KMS-11 (cell line): ENCODE results near the gene MID1.

ENCODE experiments used
- H2AFZ ChIP-seq: fragments of 200-600 bp; sonication (generic); 2 replicates; pipeline ENCODE4 v1.6.1; 2016; ENCODE audit warnings: antibody characterized with exemption, mixed run types, low read depth
- H3K27ac ChIP-seq: fragments of 200-600 bp; sonication (generic); 2 replicates; pipeline ENCODE4 v1.6.1; 2016; ENCODE audit warnings: mild to moderate bottlenecking, mixed run types
- H3K27me3 ChIP-seq: fragments of 200-600 bp; sonication (generic); 2 replicates; pipeline ENCODE4 v1.6.1; 2017; ENCODE audit warnings: mild to moderate bottlenecking, low read depth, mixed run types, moderate library complexity; ENCODE audit not compliant: insufficient read depth
- H3K36me3 ChIP-seq: fragments of 200-600 bp; sonication (generic); 2 replicates; pipeline ENCODE4 v1.6.1; 2017; ENCODE audit warnings: mild to moderate bottlenecking, mixed run types; ENCODE audit not compliant: insufficient read depth
- H3K4me1 ChIP-seq: fragments of 200-600 bp; sonication (generic); 2 replicates; pipeline ENCODE4 v1.6.1; 2016; ENCODE audit warnings: mild to moderate bottlenecking, low read depth, mixed run types; ENCODE audit not compliant: poor library complexity, severe bottlenecking
- H3K4me2 ChIP-seq: fragments of 200-600 bp; sonication (generic); 2 replicates; pipeline ENCODE4 v1.7.0; 2016; ENCODE audit warnings: mild to moderate bottlenecking, mixed run types
- H3K4me3 ChIP-seq: fragments of 200-600 bp; sonication (generic); IDR thresholded peaks from 2 replicates; pipeline ENCODE4 v1.6.1; 2017; ENCODE audit warnings: low read depth, low read length, mixed read lengths; ENCODE audit not compliant: insufficient read depth
- H3K79me2 ChIP-seq: fragments of 200-600 bp; sonication (generic); 2 replicates; pipeline ENCODE4 v1.6.1; 2016; ENCODE audit warnings: low read depth, mixed run types; ENCODE audit not compliant: insufficient read depth
- H3K9ac ChIP-seq: fragments of 200-600 bp; sonication (generic); 2 replicates; pipeline ENCODE4 v1.6.1; 2016; ENCODE audit warnings: mild to moderate bottlenecking, mixed run types
- H4K20me1 ChIP-seq: fragments of 200-600 bp; sonication (generic); 2 replicates; pipeline ENCODE4 v1.6.1; 2016; ENCODE audit warnings: mild to moderate bottlenecking, mixed run types; ENCODE audit not compliant: insufficient read depth
- CTCF ChIP-seq: fragments of 200-600 bp; sonication (generic); conservative IDR thresholded peaks from 2 replicates; pipeline ENCODE4 v1.6.1; 2017; ENCODE audit warnings: low read depth, mild to moderate bottlenecking, antibody characterized with exemption, low read length, moderate library complexity, mixed read lengths

The MID1 gene

DNA sequence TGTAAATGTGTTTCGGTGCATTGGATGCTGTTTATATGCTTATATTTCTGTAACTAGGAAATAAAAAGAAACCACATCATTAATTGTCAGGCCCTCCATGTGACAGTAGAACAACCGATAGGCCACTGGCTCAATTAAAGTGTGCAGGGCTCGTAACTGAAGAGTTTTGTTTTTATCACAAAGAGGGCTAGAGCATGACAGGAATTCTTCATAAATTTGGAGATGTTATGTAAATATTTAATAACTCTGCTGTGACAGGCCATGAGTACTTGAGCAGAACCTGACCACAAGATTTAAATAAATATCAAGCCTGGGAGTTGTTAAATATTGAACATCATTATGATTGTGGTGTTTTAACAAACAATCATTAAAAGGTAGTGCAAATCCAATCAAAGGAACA lies 55.9 kb downstream of the MID1 start:
- TF ChIP-seq CTCF, result no peak

DNA sequence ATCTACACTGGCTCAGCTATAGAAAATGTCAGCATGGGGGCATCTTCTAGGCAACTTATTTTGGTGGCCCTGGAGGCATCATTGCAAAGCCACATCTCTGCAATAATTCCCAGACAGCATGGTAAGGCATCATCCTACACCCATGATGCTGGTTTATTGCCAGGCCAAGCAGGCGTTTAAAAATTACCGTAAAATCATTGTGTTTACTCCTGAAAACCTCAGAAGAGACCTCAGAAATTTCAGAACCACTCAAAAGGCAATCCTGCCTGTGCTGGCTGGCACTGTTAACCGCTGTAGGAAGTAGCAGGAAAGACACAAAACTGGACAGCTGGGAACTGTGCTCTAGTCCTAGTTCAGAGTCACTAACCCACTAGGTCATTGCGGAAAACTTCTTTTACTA lies 63.2 kb downstream of the MID1 start:
- H3K36me3 ChIP-seq, result no peaks in the 10 kb centered on the region
- no peak overlapping the region for H3K27ac ChIP-seq
- H2AFZ ChIP-seq, result no peak overlapping the region
- H3K4me1 ChIP-seq, result no peaks in the 10 kb centered on the region
- no peak overlapping the region for H3K9ac ChIP-seq
- H4K20me1 ChIP-seq, result no peaks in the 10 kb centered on the region
- no peak for TF ChIP-seq CTCF
- H3K79me2 ChIP-seq, result no peaks in the 10 kb centered on the region
- no peak overlapping the region for H3K4me3 ChIP-seq
- no peaks in the 10 kb centered on the region for H3K27me3 ChIP-seq
- H3K4me2 ChIP-seq, result no peak overlapping the region

More for the DNA sequence above, 55.9 kb downstream of the MID1 start:
- H3K4me1 ChIP-seq, result no peaks in the 10 kb centered on the region
- H3K27me3 ChIP-seq, result no peaks in the 10 kb centered on the region
- H3K4me2 ChIP-seq, result no peak overlapping the region
- no peak overlapping the region for H2AFZ ChIP-seq
- H3K36me3 ChIP-seq, result no peaks in the 10 kb centered on the region
- no peak overlapping the region for H3K27ac ChIP-seq
- no peaks in the 10 kb centered on the region for H3K79me2 ChIP-seq
- H3K9ac ChIP-seq, result no peak overlapping the region
- H3K4me3 ChIP-seq, result no peak overlapping the region
- H4K20me1 ChIP-seq, result no peaks in the 10 kb centered on the region

DNA sequence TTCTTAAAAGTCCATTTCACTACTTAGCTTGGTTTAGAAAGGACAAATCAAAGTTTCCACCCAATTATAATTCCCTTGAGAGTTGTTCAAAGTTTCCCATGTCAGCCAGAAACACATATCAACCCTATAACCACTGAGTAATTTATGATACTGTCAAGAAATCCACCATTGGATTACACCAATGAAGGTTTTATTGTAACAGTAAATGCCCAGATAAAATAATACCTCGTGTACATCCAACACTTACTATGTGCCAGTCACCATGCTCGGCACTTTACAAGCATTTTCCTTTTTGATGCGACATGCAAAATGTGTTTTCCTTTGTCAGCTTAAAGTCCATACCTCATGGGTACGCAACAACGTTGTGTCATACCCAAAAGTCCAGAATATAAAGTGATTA lies 64.0 kb downstream of the MID1 start:
- no peak overlapping the region for H3K27ac ChIP-seq
- no peaks in the 10 kb centered on the region for H3K27me3 ChIP-seq
- no peak overlapping the region for H2AFZ ChIP-seq
- H3K9ac ChIP-seq, result no peak overlapping the region
- H4K20me1 ChIP-seq, result no peaks in the 10 kb centered on the region
- TF ChIP-seq CTCF, result no peak
- H3K79me2 ChIP-seq, result no peaks in the 10 kb centered on the region
- no peaks in the 10 kb centered on the region for H3K36me3 ChIP-seq
- H3K4me3 ChIP-seq, result no peak overlapping the region
- H3K4me1 ChIP-seq, result no peaks in the 10 kb centered on the region
- H3K4me2 ChIP-seq, result no peak overlapping the region

- Histone ChIP-seq H3K27ac (no peak overlapping the region), H3K4me2 (no peak overlapping the region), H3K79me2 (no peaks in the 10 kb centered on the region), H3K4me1 (no peaks in the 10 kb centered on the region), H2AFZ (no peak overlapping the region), H3K36me3 (no peaks in the 10 kb centered on the region), H4K20me1 (no peaks in the 10 kb centered on the region), H3K27me3 (no peaks in the 10 kb centered on the region), H3K4me3 (no peak overlapping the region), H3K9ac (no peak overlapping the region)
- no peak for TF ChIP-seq CTCF
These were observed 64.5 kb downstream of the MID1 start for GRCh38 chrX:10555846-10556245.
